UCSD-AML1 (cell line): ENCODE measurements around the gene UBASH3B.
A peak's percentile ranks its signal among the peaks of the same experiment; 100 is the strongest.
"Not testable (repeated sequence)": the region's sequence is repeated elsewhere in the genome, so short reads cannot be mapped to it uniquely, and the experiment has no call there.

Experiments used
- DNase-seq: peaks from one replicate; lab custom pipeline; 2025; ENCODE audit not compliant: unreplicated experiment; lab: John Stamatoyannopoulos, UW

UBASH3B gene

GRCh38 chr11:122808478-122808869 lies 153.0 kb downstream of the UBASH3B start:
- peak; percentile 60 for DNase-seq

GRCh38 chr11:122809866-122810265 lies 154.3 kb downstream of the UBASH3B start:
- no peak for DNase-seq

- DNase-seq, result no peak
Measured at GRCh38 chr11:122811721-122812120, 156.2 kb downstream of the UBASH3B start.

- no peak for DNase-seq
Measured at GRCh38 chr11:122812638-122813037, 157.1 kb downstream of the UBASH3B start.

GRCh38 chr11:122813176-122813893 lies 157.8 kb downstream of the UBASH3B start:
- DNase-seq, result no peak

GRCh38 chr11:122813894-122814270 lies 158.4 kb downstream of the UBASH3B start:
- DNase-seq, result no peak

- no peak for DNase-seq
Measured at GRCh38 chr11:122814401-122814800, 158.9 kb downstream of the UBASH3B start.

GRCh38 chr11:122815900-122816299 lies 160.4 kb downstream of the UBASH3B start:
- DNase-seq, result no peak

GRCh38 chr11:122816761-122817520 lies 161.4 kb downstream of the UBASH3B start:
- no peak for DNase-seq

- no peak for DNase-seq
Measured at GRCh38 chr11:122820158-122820557, 164.6 kb downstream of the UBASH3B start.

- DNase-seq, result no peak
Measured at GRCh38 chr11:122821169-122821568, 165.6 kb downstream of the UBASH3B start.

- no peak for DNase-seq
Measured at GRCh38 chr11:122822241-122822640, 166.7 kb downstream of the UBASH3B start.

- no peak for DNase-seq
Measured at GRCh38 chr11:122823564-122823963, 168.0 kb downstream of the UBASH3B start.

- DNase-seq, result not testable (repeated sequence)
Measured at GRCh38 chr11:122829371-122829770, 173.8 kb downstream of the UBASH3B start.

- DNase-seq, result not testable (repeated sequence)
Measured at GRCh38 chr11:122832297-122832696, 176.8 kb downstream of the UBASH3B start.

GRCh38 chr11:122832721-122833470 lies 177.4 kb downstream of the UBASH3B start:
- no peak for DNase-seq

GRCh38 chr11:122833846-122834464 lies 178.4 kb downstream of the UBASH3B start:
- DNase-seq, result no peak

GRCh38 chr11:122836916-122837315 lies 181.4 kb downstream of the UBASH3B start:
- DNase-seq, result no peak

GRCh38 chr11:122837528-122838346 lies 182.2 kb downstream of the UBASH3B start:
- no peak for DNase-seq
